ENCODE results near the gene SSBP1.
"Not testable (repeated sequence)": the region's sequence is repeated elsewhere in the genome, so short reads cannot be mapped to it uniquely, and the experiment has no call there.

SSBP1 gene, protein sequence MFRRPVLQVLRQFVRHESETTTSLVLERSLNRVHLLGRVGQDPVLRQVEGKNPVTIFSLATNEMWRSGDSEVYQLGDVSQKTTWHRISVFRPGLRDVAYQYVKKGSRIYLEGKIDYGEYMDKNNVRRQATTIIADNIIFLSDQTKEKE

GRCh38 chr7:141737836-141738591 is at the start of gene SSBP1:
Gene SSBP1 (plus strand): TSS chr7:141738358. CDS start chr7:141739167, 809 bp downstream.
- peak; percentile 93 for ATAC-seq
- no peaks in the 10 kb centered on the region for H3K9me3 Mint-ChIP-seq
- peak within 1 kb of the TSS; percentile 99 for H3K27ac Mint-ChIP-seq

DNA sequence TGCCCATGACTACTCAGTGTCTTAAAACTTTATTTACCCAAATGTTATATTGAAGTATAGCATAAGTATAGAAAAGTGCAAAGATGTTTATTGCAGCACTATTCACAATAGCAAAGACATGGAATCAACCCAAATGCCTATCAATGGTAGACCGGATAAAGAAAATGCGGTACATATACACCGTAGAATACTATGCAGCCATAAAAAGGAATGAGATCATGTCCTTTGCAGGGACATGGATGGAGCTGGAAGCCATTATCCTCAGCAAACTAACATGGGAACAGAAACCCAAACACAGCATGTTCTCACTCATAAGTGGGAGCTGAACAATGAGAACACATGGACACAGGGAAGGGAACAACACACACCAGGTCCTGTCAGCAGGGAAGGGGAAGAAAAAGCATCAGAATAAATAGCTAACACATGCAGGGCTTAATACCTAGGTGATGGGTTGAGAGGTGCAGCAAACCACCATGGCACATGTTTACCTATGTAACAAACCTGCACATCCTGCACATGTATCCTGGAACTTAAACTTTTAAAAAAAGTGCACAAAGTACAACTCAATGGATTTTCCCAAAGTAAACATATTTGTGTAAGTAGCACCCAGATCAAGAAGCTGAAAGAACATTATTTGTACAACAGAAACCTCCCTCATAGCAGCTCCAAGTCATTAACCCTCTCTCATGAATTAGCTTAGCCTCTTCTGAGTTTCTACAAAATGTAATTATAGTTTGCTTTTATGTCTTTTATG is 48.9 kb upstream of the SSBP1 start:
- not testable (repeated sequence) for DNase-seq, H3K27me3 Mint-ChIP-seq, ATAC-seq, H3K4me3 Mint-ChIP-seq, H3K9me3 Mint-ChIP-seq, H3K27ac Mint-ChIP-seq
- peaks cover 36% of the 10 kb centered on the region for H3K4me1 Mint-ChIP-seq

More at GRCh38 chr7:141737836-141738591, at the start of gene SSBP1:
- Mint-ChIP-seq H3K27me3 (no peaks in the 10 kb centered on the region), H3K4me3 (peak within 1 kb of the TSS; percentile 95 to 99), H3K4me1 (peaks cover 51% of the 10 kb centered on the region)
- peak; percentile 91 to 96 for DNase-seq

- Mint-ChIP-seq H3K4me3 (no peak overlapping the region), H3K27me3 (no peaks in the 10 kb centered on the region), H3K4me1 (peaks cover 49% of the 10 kb centered on the region), H3K9me3 (no peaks in the 10 kb centered on the region), H3K27ac (no peak overlapping the region)
- no peak for ATAC-seq
- DNase-seq, result no peak
Observed at GRCh38 chr7:141691540-141691939, 46.6 kb upstream of the SSBP1 start.

GRCh38 chr7:141691961-141692360 is 46.2 kb upstream of the SSBP1 start:
- Mint-ChIP-seq H3K27me3 (no peaks in the 10 kb centered on the region), H3K9me3 (no peaks in the 10 kb centered on the region), H3K27ac (peak overlapping the region in 1 of 2 donors; percentile 27), H3K4me1 (peaks cover 49% of the 10 kb centered on the region), H3K4me3 (no peak overlapping the region)
- ATAC-seq (no peak), DNase-seq (no peak)

- ATAC-seq, result no peak
- Mint-ChIP-seq H3K9me3 (no peaks in the 10 kb centered on the region), H3K4me1 (peaks cover 55% of the 10 kb centered on the region), H3K4me3 (no peak overlapping the region), H3K27ac (no peak overlapping the region), H3K27me3 (no peaks in the 10 kb centered on the region)
- no peak for DNase-seq
Observed at GRCh38 chr7:141693082-141693481, 45.1 kb upstream of the SSBP1 start.

DNA sequence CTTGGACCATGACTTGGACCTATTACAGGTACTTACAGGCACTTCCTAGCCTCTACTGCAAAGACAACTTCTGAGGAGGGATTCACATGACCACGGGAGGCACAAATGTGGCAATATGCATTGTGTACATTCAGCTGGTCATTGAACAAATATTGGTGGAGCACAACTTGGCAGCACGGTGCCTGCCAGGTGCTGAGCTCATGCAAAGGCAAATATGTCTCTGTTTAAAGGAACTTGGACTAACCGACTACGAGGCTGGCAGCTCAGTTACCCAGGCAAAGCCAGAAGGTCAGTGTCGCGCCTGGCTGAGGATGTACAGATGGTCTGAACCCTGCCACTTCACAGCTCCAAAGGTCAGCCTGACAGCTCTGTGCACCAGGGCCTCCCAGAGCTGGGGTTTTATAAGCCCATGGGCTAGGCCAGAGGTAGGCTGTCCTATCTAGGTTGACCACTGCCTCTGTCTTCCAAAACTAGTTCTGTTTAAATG is 42.3 kb upstream of the SSBP1 start:
- H3K4me1 Mint-ChIP-seq, result peaks cover 72% of the 10 kb centered on the region
- H3K27ac Mint-ChIP-seq, result no peak overlapping the region
- no peak for ATAC-seq
- no peaks in the 10 kb centered on the region for H3K27me3 Mint-ChIP-seq
- H3K4me3 Mint-ChIP-seq, result no peak overlapping the region
- DNase-seq, result no peak
- no peaks in the 10 kb centered on the region for H3K9me3 Mint-ChIP-seq

DNA sequence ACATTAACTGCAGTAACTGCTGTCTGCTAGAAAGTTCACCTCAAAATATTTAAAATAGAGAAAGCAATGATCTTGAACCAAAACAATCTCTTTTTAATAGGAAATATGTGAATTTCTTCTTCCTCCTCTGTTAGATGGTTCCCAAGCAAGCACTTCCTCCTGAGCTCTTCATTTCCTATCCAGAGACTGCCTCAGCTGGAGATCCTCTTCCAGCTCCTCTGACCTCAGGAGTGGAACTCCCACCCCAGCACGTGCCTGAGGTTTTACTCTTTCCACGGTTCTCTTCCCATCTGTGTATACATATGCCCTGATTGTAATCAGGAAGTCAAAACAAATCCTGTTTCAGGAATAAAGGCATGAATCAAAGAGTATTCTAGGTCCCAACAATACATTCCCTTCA is 41.8 kb upstream of the SSBP1 start:
- H3K27ac Mint-ChIP-seq, result no peak overlapping the region
- ATAC-seq (no peak), DNase-seq (no peak)
- H3K4me1 Mint-ChIP-seq, result peaks cover 74% of the 10 kb centered on the region
- no peaks in the 10 kb centered on the region for H3K9me3 Mint-ChIP-seq
- H3K4me3 Mint-ChIP-seq, result no peak overlapping the region
- no peaks in the 10 kb centered on the region for H3K27me3 Mint-ChIP-seq

- H3K27me3 Mint-ChIP-seq, result no peaks in the 10 kb centered on the region
- DNase-seq (no peak), ATAC-seq (no peak)
- peaks cover 75% of the 10 kb centered on the region for H3K4me1 Mint-ChIP-seq
- H3K9me3 Mint-ChIP-seq, result no peaks in the 10 kb centered on the region
- no peak overlapping the region for H3K27ac Mint-ChIP-seq
- H3K4me3 Mint-ChIP-seq, result peak overlapping the region in 1 of 2 donors; percentile 37
Observed at GRCh38 chr7:141697211-141697871, 40.8 kb upstream of the SSBP1 start.

DNA sequence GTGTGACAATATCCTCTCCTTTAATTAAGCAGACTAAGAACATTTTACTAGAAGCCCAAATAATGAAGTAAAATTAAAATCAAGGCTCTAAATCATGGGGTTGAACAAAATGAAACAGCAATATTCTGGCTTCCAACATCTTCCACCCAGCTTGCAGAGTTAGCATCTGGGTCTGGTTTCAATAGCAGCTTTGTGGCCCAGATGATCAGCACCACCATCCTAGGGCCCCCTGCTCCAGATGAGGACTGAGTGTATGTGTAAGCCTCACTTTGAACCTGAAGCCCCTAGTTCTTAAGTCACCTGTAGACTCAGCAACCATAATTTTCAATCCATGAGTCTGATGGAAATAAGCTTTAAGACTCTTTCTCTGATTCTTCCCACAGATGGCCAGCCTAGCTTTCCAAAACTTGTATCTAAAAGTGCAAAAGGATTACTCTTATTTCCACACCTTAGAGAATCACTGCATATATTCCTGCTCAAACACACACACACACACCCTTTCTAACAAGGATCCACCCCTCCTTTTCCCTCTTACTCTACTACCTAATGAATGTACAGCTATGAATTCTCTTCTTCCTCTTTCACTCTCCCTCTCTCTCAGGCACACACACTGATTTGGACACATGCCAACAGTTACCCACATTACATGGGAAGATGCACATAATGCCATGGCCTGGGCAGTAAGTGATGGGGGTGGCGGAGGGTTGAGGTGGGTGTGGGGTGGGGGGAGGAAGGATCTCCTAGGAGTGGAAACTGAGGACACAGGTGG is 39.7 kb upstream of the SSBP1 start:
- no peak for ATAC-seq
- Mint-ChIP-seq H3K27me3 (peaks cover 5% of the 10 kb centered on the region), H3K9me3 (no peaks in the 10 kb centered on the region), H3K4me1 (peaks cover 73% of the 10 kb centered on the region), H3K4me3 (peak overlapping the region; percentile 11 to 34), H3K27ac (peak overlapping the region in 1 of 2 donors; percentile 51)
- no peak for DNase-seq

- Mint-ChIP-seq H3K9me3 (no peaks in the 10 kb centered on the region), H3K27me3 (peaks cover 9% of the 10 kb centered on the region), H3K4me1 (peaks cover 68% of the 10 kb centered on the region), H3K27ac (no peak overlapping the region), H3K4me3 (peak overlapping the region; percentile 73 to 80)
- ATAC-seq, result no peak
- no peak for DNase-seq
Observed at GRCh38 chr7:141699860-141700259, 38.3 kb upstream of the SSBP1 start.

DNA sequence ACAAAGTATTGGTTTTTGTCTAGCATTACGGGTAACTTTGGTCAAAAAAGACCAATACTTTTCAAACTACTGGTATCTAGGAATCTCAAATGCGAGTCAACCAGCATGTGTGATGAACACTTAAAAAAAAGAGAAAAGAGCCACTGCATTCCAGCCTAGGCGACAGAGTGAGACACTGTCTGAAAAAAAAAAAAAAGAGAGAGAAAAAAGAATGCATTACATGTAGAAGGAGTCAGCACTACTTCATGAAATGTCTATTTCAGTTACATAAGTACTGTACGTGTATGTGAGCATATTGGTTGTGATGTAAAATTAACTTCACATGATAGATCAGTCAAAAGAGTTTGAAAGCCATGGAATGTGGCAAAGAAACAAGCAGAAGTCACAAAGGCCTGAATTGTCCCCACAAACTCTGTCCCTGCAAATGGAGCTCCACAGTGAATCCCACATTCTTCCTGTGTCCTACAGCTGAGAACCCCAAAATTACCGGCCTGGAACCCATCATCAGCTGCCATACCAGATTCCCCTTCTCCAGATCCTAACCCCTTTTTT is 37.8 kb upstream of the SSBP1 start:
- peaks cover 9% of the 10 kb centered on the region for H3K27me3 Mint-ChIP-seq
- H3K9me3 Mint-ChIP-seq, result no peaks in the 10 kb centered on the region
- peak overlapping the region; percentile 73 to 80 for H3K4me3 Mint-ChIP-seq
- peaks cover 63% of the 10 kb centered on the region for H3K4me1 Mint-ChIP-seq
- peak overlapping the region; percentile 1 to 52 for H3K27ac Mint-ChIP-seq
- ATAC-seq, result no peak
- no peak for DNase-seq

DNA sequence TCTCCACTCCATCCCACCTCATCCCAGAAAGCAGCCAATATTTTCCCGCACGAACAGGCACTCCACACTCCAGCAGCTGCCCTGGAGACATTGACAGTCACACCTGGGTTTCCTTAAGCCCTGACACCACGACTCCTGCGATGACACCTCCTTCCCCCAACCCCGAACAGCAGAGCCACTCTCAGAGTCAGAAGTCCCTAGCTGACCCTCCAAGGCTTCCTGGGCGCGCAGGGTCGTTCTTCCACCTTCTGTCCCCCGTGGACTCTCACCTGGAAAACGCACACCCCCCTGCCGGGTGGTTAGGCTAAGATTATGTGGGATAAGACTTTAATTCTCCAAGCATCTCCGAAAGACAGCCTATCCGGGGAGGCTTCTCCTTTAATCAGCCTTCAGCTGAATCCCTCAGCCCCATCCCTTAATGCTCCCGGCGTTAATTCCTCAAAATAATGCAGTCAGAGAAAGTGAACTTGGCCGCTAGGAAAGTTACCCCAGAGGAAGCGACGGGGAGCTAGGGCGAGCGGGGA is 37.2 kb upstream of the SSBP1 start:
- DNase-seq (no peak), ATAC-seq (no peak)
- Mint-ChIP-seq H3K4me3 (peak overlapping the region; percentile 73 to 80), H3K9me3 (no peaks in the 10 kb centered on the region), H3K27ac (peak overlapping the region; percentile 1 to 9), H3K4me1 (peaks cover 57% of the 10 kb centered on the region), H3K27me3 (peaks cover 9% of the 10 kb centered on the region)

DNA sequence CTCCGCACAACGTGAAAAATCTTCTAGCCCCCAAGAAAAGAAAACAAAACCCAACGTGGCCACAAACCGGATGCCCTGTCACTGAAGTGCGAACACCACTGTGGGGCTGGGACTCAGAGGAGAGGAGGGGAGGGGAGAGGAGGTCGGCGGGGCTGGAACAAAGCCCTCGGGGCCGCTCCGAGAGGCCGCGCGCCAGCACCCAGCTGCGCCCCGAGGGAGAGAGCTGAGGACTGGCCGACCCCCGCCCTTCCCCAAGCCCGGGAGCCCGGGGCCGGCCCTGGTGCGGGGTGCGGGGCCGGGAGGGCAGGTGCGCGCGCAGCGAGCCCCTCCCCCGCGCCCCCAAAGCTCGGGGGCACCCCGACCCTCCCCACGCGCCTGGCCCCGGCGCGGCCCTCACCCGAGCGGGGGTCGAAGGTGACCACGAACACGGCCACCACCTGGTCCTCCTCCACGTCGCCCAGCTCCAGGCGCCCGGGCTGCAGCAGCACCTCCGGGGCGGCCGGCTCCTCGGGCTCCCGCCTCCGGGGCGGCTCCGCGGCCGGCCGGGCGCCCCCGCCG is 36.6 kb upstream of the SSBP1 start:
- ATAC-seq, result peak; percentile 92
- Mint-ChIP-seq H3K4me1 (peaks cover 51% of the 10 kb centered on the region), H3K27ac (peak overlapping the region in 1 of 2 donors; percentile 77), H3K9me3 (no peaks in the 10 kb centered on the region), H3K4me3 (peak overlapping the region; percentile 73 to 80), H3K27me3 (peaks cover 9% of the 10 kb centered on the region)
- DNase-seq, result peak; percentile 70 to 80

DNA sequence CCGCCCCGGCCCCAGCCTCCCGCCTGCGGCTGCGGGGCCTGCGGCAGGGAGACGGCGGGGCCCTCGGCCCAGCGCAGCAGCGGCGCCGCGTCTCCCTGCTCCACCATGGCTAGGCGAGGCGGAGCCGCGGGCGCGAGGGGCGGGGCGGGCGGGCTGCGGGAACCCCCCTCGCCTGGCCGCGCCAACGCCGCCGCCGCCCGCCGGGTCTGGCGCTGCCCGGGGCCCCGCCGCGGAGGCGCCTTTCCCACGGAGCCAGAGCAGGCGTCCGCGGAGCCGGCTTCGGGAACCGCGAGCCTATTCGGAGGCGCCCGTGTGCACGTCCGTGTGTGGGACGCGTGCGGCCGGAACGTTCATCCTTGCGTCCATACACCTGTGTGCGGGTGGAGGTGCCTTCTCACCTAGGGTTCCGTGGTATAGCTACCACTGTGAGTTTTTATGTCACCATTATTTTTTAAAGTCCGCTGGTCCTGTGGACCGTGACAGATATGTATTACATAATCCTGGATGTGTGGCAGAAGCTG is 36.1 kb upstream of the SSBP1 start, which contains the start of gene DENND11:
TSS of gene DENND11 (minus strand) at position 120 of the 521 bp plus-strand sequence. CDS start at position 107, 13 bp downstream.
- ATAC-seq (peak; percentile 80), DNase-seq (peak; percentile 48 to 56)
- Mint-ChIP-seq H3K4me3 (peak within 1 kb of the TSS; percentile 74 to 80), H3K4me1 (peaks cover 46% of the 10 kb centered on the region), H3K27me3 (peaks cover 9% of the 10 kb centered on the region), H3K27ac (peak within 1 kb of the TSS; percentile 16 to 77), H3K9me3 (no peaks in the 10 kb centered on the region)

Data from stimulated activated naive CD8-positive, alpha-beta T cell treated with anti-CD3 and anti-CD28 coated beads, Interleukin-15, amount 100 ng/mL, for 72 hours (primary cell).